NCI-H2081 (cell line): ENCODE measurements around the gene ITPRIPL2.

Source experiments
- DNase-seq, 2 experiments: peaks; one replicate each; lab custom pipeline; 2025; lab: John Stamatoyannopoulos, UW

Gene ITPRIPL2

GRCh38 chr16:19119564-19119963 lies 5.8 kb downstream of the ITPRIPL2 start:
- DNase-seq = no peak

DNA sequence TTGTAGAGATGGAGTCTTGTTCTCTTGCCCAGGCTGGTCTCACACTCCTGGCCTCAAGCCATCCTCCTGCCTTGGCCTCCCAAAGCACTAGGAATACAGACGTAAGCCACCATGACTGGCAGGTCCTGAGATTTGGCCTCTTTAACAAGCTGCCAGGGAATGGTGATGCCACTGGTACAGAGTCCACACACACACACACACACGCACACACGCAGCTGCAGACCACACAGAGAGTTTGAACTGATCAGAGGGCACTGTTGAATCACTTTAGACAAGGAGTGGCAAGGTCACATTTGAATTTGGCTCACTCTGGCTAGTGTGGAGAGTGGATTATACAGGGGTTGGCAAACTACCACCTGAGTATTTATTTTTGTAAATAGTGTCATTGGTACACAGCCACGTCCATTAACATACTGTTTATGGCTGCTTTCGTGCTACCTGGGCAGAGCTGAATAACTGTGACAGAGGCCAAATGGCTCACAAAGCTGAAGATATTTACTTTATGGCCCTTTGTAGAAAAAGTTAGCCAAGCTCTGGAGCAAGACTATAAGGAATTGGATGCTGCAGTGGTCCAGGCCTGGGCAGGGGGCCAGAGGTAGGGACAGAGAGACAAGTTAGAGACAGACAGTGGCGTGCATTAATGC lies 9.9 kb downstream of the ITPRIPL2 start:
- DNase-seq = no peak

- DNase-seq = no peak
Observed at GRCh38 chr16:19126300-19126699, 12.5 kb downstream of the ITPRIPL2 start.

- no peak for DNase-seq
Observed at GRCh38 chr16:19127205-19127604, 13.4 kb downstream of the ITPRIPL2 start.

GRCh38 chr16:19127674-19128131 lies 13.9 kb downstream of the ITPRIPL2 start:
- no peak for DNase-seq

GRCh38 chr16:19128454-19129200 lies 14.9 kb downstream of the ITPRIPL2 start:
- DNase-seq = no peak

- DNase-seq = no peak
Observed at GRCh38 chr16:19130385-19130784, 16.6 kb downstream of the ITPRIPL2 start.

DNA sequence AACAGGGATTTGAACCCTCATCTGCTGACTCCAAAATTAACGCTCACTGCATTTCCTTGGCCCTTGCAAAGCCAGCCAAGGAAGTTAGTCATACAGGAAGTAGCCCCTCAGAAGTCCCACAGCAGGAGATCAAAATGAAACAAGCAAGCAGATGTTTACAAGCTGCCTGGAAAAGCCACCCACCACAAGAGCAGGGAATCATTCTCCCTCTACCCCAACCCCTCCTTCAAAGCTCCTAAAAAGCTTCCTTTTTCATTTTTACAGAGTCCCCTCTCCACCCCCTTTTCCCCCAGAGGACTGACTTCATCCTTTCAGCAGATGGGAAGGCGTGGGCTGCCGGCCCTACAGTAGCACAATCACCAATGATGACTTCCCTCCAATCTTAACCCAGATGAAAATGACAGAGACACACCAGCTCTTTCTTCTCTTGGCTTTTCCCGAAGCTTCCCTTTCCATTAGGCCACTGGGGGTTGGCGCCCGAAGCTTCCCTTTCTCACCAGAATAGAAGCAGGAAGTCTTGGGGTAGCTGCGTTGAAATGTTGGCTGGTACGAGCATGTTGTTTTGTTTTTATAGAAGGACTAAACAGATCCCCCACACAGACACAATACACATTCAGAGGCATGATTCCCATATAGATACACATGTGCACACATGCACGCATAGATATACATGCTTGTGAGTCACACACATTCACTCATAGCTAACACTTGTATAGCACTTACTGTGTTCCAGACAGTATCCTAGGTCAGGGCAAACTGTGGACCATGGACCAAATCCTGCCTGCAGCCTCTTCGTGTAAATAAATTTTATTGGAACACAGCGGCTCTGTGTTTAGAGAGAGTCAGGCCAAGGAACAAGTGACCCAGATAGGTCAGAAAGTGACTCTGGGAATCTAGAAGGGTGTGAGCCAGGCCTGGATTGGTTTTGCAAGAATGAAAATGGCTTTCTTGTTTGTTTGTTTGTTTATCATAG lies 17.4 kb downstream of the ITPRIPL2 start:
- DNase-seq = no peak

DNA sequence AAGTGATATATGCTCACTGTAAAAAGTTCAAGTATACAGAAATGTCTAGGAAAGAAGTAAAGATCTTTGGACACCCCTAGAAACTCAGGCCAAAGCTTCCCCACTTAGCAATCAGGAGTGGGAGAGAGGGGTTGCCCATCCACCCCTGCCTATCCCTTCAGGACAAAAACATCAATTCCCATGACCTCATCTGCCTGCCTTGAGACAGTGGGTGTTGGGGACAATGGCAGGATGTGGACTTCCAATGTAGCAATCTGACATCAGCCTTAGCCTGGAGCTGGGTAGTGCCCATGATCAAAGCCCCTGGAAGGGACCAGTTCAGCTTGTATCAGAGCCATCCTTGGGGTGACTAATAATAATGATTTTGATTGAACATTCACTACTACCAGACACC lies 18.1 kb downstream of the ITPRIPL2 start:
- no peak for DNase-seq

- no peak for DNase-seq
Observed at GRCh38 chr16:19132255-19132654, 18.5 kb downstream of the ITPRIPL2 start.

- DNase-seq = no peak
Observed at GRCh38 chr16:19132898-19133297, 19.1 kb downstream of the ITPRIPL2 start.

GRCh38 chr16:19133600-19133999 lies 19.8 kb downstream of the ITPRIPL2 start:
- no peak for DNase-seq

DNA sequence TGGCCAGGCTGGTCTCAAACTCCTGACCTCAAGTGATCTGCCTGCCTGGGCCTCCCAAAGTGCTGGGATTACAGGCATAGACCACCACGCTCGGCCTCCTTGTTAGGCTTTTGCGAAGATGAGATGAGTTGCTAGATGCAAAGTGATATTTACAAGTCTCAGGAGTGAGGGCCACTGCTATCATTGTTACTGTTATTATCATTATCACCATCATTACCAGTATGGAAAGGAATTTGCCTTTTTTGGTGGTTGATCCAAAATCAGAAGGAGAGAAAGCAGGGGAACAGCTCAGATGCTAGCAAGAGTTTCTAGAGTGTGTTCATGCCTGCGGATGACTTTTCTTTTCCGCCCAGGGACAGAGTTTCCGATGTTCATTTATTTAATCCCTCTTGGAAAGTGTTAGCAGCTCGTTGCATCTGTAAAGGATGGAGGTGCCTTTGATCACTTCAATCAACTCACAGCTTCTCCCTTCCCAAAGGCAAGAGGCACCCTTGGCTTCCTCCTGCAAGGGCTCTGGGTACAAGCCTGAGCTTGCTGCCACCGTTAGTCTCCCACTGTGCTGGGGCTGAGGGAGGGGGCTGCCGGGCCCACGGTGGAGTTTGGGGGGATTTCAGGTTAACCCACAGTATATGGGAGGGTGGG lies 21.6 kb downstream of the ITPRIPL2 start:
- no peak for DNase-seq

DNA sequence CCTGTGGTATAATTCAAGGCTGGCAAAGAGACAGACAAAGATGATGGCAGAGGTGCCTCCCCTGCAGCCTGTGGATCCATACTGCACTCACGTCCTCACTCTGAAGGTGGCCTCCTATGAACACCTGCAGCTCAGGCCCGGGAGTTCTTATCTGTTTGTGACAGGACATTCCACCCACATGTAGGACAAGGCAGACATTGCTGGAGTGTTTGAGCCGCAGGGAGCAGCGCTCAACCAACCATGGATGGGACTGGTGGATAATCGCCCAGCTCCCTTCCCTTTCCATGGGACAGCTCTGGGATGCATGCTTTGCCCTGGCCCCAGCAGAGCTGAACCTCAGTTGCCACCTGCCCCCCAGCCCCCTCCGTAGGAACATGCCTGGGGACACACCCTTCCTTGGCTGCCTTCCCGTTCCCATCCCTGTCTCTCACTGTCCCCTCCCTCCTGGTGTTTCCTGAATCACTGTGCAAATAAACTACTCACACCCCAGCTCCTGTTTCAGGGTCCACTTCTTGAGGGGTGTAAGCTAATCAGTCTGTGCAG lies 22.2 kb downstream of the ITPRIPL2 start:
- peak in 1 of 2 experiments; percentile 5 for DNase-seq

DNA sequence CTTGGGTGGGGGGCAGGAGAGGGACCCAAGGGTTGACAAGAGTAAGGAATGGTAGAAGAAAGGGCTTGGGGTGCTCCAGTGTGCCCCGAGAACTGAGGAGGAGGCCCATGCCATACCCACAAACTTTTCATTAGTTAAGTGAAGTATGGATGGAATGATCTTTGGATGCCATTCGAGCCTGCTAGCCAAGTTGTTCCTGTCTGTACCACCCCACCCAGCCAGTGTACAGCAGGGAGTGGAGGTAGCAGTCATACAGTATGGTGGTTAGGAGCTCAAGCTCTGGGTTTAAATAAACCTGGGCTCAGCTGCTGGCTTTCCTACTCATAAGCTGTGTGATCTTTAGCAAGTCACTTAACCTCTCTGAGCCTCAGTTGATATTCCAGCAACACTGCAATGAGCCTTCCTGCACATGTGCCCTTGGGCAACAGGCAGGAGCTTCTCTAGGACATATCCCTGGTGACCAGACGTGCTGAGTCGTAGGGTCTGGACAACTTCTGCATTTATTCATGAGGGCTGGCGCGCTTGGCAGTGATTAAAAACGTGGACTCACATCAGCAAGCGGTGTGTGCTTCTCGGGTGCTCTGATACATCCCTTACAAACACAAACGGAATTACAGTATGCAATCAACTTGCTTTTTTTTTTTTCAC lies 22.9 kb downstream of the ITPRIPL2 start:
- no peak for DNase-seq

DNA sequence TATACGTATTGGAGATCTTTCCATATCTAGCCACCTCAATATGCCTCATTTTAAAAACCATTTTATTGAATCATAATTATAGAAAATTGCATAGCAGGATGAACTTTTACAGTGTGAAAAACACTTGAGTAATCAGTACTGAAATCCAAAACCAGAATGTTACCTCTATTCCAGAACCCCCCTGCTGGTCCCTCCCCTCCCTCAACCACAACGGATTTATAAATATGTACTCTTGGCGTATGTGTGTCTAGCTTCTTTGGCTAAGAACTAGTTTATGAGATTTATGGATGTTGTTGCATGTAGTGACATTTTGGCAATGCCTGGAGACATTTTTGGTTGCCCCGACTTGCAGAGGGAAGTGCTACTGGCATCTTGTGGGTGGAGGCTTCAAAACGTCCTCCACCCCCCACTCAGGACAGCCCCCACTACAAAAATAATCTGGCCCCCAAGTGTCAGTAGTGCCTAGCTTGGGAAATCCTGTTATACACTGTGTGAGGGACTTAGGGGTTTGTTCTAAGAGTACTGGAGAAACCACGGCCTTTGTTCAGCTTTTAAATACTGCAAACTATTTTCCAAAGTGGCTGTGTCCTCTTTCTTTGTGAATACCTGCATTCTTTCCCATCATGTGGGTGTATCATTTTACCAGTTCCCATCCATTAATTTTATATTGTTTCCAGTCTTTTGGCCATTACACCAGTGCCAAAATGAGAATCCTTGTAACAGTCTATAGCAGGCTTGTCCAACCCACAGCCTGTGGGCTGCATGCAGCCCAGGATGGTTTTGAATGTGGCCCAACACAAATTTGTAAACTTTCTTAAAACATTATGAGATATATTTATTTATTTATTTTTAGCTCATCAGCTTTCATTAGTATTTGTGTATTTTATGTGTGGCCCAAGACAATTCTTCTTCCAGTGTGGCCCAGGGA lies 23.7 kb downstream of the ITPRIPL2 start:
- peak; percentile 43 to 66 for DNase-seq

DNA sequence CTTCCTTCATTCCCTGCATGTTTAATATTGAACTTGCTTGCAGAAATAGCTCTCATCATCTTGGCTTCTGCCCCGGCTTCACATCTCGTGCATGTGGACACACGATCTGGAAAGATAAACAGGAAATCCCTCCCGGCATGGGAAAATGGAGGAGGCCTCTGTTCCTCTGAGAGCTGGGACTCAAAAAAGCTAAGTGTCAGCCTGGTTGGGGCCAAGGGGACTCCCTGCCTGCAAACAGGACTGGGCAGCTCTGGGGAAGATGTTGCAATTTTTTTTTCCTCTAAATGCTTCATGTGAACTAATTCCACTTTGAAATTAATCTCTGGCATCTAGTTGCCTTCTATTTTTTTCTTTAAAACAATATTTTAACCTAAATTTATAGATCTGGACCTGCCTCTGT lies 24.8 kb downstream of the ITPRIPL2 start:
- DNase-seq = peak; percentile 19 to 60

DNA sequence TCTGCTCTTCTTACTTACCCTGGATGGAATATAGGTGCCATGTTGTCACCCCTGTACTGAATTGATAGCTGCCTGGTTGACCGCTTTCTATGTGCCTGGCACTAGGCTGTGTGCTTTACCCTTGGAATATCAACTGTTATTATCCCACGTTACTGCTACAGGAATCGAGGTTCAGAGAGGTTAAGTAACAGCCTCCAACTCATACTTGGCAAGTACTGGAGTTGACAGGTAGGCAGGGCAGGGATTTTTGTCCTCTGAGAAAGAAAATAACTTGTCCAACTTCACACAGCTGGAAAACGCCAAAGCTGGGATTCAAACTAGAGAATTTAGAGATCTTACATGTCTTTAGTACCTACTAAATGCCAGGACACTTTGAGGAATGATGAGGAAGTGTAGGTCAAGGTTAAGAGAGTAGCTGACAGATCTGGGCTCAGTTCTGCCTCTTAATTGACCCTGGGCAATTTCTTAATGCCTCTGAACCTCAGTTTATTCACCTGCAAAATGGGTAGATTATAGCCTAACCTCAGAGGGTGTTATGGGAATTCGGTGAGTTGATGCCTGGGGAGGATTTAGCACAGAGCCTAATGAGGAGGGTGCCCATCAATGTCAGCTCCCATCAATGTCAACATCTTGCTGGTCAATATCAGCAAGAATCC lies 25.8 kb downstream of the ITPRIPL2 start:
- DNase-seq = no peak

DNA sequence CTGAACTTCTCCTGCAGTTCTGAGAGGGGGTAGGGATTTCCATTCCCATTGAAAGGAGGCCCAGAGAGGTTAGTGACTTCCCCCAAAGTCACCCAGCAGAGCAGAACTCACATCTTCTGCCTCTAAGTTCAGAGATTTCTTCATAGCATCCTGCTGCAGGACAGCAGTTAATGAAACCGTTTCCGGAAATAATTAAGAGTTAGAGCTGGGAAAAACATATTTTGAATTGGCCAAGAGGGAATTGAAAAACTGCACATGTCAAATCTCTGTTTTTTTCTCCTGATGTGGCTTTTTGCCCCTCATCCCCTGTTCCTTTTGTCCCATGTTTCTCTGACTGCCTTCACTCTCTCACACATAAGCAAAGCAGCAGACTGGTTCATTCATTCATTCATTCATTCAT lies 26.6 kb downstream of the ITPRIPL2 start:
- DNase-seq = no peak
